Stimulated activated CD4-positive, alpha-beta T cell treated with anti-CD3 and anti-CD28 coated beads, Interleukin-12 subunit alpha, Interleukin-12 subunit beta, amount 100 ng/mL, for 24 hours (primary cell): ENCODE measurements around the gene PUM2.

Source experiments
- DNase-seq, 2 experiments: peaks; one replicate each; pipeline ENCODE4 v3.0.0-alpha.2; 2020; ENCODE audit warnings: low read depth in 2 of 2

The PUM2 gene

DNA sequence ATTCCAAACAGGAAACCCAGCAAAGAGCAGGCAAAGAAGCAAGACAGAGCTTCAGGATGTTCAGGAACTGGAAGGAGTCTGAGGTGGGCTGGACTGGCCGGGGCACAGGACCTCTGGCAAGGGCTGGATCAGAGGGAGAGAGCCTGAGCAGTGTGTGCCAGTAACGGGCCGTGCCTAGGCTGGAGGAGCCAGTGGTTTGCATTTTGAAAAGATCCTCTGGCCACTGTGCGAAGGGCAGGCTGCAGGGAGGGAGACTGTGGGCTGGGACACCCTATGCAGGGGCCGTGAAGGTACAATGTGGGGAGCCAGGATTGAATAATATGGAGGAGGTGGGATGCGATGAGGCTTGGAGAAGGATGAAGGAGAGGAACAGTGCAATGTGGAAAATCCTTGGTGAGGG, 119.5 kb downstream of the PUM2 start:
- no peak for DNase-seq

DNA sequence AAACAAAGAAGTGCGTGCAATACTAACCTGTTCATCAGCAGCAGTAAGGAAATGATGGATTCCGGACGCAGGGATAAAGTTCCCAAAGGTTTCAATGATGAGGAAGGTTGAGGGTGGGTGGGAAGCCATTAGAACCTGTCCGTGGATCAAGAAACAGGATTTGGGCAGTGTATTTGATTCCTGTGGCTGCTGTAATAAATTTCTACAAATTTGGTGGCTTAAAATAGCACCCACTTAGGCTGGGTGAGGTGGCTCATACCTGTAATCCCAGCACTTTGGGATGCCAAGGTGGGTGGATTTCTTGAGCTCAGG, 120.6 kb downstream of the PUM2 start:
- no peak for DNase-seq

DNA sequence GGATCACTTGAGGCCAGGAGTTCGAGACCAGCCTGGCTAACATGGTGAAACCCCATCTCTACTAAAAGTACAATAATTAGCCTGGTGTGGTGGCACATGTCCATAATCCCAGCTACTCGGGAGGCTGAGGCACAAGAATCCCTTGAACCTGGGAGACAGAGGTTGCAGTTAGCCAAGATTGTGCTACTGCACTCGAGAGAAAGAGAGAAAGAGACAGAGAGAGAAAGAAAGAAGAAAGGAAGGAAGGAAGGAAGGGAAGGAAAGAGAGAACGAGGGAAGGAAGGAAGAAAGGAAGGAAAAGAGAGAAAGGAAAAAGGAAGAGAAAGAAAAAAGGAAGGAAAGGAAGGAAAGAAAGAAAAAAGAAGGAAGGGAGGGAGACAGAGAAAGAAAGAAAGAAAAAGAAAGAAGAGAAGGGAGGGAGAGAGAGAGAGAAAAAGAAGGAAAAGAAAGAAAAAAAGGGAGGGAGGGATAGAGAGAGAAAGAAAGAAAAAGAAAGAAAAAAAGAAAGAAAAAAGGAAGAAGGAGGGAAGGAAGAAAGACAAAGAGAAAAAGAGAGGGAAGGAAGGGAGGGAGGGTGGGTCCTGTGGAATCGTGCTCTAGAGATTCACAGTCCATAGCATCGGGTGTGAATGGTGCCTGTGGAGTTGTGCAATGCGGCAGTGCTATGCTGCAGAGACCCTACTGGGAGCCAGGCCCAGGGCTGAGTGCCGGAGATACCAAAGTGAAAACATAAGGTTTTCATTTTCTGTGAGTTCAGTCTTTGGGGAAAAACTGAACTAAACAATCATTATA, 121.1 kb downstream of the PUM2 start:
- DNase-seq, result no peak

DNA sequence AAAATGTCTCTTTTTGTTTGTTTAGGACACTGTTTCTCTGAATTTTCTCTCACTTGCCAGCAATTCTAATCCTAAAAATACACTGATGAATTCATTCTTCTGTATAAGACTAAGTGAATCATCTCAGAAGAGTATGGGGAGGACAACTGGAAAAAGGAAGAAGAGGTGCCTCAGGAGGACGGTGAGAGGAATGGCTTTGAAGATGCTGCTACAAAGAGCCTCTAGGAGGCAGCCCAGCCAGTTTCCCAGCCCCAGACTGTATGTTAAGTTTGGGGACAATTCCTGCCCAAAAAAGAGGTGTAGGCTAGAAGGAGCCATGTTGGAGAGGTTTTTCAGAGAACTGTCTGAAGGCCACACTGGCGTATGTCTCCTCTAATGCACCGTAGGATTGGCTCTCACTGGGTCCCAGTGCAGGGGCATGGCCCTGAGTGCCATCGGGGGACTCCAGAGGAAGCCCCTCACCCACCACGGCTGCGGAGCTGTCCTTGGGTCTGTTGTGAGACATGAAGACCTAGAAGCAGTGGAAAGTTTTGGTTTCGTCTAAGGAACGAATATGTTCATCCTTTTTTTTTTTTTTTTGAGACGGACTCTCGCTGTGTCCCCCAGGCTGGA, 122.6 kb downstream of the PUM2 start:
- DNase-seq, result no peak

DNA sequence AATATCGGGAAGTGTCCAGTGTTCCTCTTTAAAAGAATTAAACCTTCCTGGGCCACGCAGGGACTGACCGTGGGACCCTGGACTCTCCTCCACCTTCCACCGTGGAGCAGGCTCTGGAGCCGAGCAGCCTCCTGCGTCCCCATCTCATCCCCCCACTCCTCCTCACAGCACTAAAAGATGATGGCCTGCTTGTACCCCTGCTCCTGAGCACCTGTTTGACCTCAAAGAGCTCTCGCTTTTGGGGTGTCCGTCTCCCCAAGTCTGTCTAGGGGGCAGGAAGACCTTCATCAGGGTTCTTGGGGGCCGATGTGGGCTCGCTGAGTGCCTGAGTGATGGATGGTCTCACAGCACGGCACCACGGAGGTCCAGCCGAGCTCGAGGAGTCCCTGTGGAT, 124.5 kb downstream of the PUM2 start:
- DNase-seq, result no peak

DNA sequence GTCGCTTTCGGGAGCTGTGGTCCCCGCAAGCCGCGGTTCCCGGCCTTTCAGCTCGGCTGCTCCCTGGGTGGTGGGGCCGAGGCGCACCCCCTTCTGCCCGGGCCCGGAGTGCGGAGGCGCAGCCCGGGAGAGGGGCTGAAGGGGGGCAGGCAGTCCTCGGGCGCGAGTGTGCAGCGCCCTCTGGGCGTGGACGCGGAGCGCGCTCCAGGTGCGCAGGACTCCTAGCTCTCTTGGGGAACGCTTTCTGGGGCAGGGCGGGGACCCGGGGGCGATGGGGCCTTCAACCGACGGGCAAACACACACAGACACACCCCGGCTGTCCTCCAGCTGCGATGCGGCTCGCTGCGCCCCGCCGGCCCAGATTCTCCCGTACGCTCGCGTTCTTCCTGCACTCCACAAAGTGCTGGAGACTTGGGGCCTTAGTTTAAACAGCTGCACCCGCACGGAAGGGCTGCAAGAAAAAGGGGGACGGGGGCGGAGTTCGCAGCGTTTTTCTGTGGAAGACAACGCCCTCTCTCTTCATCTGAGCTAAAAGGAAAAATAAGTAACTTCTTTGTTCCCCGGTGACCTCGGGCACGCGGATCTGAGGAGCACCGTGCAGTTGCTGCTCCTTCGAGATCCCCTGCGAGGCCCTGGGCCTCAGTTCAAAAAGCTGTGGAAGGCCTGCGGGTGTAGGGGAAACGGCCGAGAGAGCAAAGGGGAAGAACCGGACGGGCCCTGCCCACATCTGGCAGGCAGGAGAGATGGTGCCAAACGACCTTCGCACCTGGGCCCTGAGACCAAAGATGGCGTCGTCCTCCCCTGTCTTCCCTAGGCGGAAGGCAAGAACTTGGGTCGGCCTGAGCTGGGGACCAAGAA, 125.1 kb downstream of the PUM2 start:
- peak in 1 of 2 experiments; percentile 36 for DNase-seq

DNA sequence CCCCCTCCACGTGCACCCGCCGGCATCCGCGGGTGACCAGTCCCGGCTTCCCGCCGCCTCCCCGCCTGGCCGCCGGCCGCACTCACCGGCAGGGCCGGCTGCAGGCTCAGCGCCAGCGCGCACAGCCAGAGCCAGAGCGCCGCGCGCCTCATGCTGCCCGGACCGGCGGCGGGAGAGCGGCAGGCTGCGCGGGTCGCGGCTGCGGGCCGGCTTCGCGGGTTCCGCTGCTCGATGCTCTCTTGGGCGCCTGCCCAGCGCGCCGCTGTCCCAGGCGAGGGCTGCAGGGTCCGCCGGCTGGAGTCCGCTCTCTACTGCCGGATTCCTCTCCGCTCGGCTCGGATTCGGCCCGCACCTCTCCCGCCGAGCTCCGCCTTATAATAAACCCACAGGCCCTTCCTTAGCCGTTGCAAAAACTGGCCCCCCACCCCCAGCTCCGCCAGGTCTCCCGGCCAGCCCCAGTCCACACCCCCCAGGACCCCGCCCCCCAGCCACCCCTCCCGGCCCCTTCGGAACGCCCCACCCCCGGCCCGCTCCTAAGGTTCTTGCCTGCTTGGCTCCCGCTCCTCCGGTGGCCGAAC, 125.8 kb downstream of the PUM2 start, which contains the start of gene SDC1:
Gene SDC1, minus strand, starts transcription at position 415 of the 578 bp plus-strand sequence. Its CDS starts 263 bp downstream, at position 152.
- no peak for DNase-seq

DNA sequence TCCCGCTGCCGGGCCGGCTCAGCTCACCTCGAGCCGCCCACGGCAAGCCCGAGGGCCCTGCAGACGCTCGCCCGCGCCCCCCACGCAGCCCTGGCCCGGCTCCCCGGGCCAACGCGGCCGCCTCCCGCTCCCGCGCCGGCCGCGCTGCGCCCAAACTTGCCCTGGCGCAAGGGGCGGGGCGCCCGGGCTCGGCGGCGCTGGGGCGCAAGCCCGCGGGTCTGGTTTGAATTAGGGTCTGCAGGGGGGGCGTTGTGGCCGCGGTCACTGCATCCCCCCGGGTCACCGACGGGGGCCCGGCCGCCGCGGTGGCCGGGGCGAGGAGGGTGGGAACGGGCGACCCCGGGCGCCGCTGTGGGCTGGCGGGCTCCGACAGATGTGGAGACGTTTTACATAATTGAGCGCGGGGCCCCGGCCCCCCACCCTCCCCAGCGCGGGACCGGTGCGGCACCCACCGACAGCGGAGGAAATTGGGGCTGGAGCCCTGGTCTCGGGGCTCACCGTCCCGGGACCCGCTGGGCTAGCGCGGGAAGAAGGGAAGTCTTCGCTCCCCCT, 126.4 kb downstream of the PUM2 start:
- no peak for DNase-seq

DNA sequence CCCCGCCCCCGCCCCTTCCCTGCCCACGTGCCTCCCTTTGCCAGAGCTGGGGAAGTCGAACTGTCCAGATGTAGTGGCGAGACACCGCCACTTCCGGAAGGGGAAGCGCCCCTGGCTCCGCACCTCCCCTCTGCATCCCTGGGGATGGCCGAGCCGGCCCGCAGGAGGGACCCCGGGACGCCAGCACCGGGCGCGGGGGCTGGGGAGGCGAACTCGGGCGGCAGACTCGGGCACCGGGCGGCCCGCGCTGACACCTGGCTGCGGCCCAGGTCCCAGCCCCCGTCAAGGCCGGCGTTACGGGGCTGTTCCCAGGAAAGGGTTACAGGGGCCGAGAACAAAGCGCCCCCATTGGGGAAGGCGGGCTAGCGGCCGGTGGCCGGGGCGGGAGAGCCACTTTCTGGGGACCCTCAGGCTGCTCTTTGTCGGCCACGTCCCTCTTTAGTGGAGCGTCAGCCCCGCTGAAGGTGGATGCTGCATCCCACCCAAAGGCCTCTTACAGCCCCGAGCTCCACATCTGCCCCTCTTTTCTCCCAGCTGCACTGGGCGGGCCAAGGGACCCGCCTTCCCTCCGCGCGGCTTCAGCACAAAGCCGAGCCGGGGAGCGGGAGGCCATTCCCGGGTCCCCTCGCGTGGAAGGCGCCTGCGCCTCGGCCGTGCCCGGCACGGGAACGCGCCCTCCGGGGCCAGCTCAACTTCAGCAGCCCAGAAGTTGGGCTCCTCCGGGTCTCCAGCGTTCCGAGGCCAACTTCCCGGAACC, 127.1 kb downstream of the PUM2 start:
- DNase-seq, result no peak

DNA sequence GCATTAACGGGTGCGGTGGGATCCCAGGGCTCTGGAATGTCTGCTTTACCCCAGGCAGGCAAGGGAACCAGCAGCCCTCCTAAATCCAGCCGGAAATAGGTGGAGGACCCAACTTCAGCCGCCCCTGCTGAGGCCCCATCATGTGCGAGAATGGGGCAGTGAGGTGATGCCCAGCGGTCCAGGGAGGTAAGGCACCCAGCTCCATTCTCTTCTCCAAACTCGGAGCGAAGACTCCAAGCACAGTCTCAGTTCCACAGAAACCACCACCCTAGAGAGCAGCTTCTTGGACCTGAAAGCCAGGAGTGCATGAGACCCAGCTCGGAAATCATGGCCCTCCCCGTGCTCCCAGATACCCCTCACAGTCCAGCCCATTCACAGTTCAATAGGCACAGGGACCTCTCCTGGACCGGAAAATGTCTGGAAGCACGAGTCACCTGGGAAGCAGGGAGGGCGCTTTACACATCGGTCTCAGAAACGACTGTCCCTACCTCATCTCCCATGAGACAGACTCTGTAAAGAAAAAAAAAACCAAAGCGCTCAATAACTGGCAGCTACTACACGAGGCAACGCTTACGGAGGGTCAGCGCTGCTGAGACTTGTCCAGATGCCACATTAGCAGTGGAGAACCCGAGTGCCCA, 127.8 kb downstream of the PUM2 start:
- no peak for DNase-seq

DNA sequence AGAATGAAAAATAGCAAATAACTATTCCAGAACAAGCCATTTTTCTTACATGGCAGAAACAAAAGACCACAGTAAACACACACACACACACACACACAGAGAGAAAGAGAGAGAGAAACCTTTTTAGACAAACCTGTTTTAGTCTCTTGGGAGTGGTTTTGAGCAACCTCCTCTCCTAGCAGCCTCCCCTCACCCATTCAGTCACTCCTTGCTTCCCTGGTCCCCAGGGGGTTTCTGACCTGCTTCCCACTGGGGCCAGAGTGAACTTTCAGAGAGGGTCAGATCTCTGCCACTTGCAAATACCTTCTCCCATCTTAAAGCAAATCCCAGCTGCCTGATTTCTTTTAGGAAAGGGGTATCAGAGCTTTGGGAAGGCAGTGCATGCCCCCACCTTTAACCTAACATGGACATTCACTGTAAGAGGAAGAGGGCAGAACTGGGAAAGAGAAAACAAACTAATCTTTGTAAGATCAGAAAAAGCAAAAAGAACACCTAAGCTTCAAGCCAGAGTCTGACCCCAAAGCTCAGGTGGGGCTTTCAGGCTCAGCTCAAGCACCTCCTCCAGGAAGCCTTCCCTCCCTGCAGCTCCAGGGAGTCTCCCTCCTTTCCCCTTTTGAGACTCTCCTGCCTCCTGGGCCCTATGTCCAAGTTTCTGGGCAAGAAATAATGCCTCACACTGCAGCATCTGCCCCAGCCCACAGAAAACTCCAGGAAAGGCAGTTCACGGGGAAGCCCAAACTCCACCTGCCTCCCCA, 128.5 kb downstream of the PUM2 start:
- DNase-seq, result no peak

DNA sequence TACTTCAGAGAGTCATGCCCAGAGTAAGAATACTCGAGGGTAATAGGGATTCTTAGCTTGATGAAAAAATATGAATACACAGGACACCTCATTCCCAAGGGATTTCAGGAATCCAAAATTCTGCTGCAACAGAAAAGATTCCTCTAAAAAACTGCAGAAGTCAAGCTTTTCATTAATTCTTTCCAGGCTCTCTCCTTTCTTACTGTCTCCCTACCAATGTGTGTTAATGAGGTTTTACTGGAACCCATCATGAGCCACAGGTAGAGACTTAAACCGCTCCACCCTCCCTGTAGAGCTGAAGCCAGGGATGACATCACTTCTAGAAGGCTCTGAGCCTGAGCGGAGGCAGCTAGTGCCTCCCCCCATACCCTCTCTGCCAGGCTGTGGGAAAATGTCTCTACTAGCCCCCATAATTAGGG, 129.1 kb downstream of the PUM2 start:
- DNase-seq, result no peak

DNA sequence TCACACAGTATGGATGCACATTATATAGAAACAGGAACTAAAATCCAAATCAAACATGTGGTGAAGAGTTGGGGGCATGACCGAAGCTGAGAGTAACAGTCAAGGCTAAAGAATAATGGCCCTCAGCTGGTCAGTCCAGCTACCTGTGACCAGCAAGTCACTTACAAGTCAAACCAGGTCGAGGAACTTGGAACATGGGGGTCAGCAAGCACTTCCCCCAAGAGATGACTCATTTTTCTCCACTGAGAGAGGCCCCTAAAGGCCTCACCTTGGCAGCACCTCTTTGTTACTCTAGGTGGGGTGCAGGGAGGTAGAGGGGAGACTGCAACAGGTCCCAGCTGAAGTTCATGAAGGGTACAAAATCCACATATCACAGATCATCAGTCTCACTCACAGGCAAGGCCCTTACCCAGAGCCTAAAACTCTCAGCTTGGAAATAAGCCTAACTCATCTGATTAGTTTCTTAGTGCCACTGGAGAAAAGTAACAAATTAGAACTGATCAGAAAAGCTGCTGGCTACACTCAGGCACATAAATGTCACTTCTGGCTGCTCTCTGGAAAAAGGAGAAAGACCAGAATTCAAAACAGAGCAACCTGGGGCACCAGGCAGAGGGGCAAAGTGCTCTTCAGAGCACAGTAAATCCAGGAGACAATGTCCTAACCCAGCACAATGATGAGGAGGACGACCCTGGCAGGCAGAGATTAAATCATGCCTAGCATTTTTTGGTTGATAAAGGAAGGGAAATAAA, 129.7 kb downstream of the PUM2 start:
- no peak for DNase-seq

DNA sequence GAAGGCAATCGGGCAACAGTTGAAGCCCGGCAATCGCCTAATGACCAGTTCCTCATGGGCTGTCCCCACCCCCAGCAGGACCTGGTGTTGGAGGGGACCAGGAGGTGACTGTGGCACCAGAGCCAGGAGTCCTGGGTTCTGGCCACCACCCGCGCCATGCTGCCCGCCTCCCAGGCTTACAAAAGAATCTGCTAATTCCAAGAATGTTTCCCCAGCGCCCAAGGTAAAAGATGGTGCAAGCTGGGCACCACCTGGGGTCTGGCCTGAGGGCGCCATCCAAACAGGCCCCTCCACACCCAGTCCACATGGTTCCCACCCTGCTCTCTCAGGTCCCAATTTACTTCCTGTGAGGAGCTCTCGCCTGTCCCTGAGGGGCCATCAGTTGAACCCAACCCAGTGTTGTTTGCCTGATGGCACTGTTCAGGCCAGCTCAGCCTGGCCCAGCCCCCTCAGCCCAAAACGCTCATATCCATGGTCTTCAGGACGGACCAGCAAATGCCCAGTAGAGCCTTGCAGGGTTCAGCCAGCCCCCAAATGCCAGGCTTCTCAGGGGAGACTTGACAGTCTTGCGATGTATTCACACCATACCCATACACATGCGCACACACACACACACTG, 130.8 kb downstream of the PUM2 start:
- no peak for DNase-seq

DNA sequence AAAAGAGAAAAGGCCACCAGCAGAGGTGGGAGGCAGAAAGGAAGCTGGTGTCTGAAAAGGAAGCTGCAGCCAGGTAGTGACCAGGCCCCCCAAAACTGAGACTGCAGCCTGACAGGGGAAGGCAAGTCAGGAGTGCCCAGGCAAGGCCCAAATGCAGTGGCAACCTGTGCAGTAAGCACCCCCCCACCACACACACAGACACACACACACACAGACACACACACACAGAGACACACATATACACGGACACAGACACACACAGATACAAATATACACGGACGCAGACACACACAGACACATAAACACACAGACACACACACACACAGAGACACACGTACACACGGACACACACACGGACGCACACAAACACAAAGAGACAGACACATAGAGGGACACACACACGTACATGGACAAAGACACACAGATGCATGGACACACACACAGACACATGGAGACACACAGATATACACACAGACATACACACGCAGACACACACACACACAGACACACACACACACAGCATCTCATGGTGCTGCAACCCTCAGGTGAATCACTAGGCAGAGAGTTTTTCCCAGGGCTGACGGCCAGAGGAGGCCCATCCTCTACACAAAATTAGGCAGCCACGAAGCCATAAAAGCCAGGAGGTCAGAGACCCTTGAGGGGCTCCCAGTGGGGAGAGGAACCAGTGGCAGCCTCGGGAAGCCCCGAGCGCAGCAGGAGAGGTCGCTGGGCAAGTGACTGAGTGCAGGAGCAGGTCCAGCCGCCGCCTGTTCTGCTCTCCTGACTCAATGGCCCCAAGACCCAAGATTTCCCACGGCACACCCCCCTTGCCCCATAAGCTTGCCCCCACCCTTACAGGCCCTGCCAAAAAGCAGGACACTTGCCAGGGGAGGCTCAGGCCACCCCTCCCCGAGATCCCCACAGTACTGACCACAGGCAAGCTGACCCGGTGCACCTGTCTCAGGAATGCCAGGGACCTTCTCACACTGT, 132.0 kb downstream of the PUM2 start:
- DNase-seq, result no peak

DNA sequence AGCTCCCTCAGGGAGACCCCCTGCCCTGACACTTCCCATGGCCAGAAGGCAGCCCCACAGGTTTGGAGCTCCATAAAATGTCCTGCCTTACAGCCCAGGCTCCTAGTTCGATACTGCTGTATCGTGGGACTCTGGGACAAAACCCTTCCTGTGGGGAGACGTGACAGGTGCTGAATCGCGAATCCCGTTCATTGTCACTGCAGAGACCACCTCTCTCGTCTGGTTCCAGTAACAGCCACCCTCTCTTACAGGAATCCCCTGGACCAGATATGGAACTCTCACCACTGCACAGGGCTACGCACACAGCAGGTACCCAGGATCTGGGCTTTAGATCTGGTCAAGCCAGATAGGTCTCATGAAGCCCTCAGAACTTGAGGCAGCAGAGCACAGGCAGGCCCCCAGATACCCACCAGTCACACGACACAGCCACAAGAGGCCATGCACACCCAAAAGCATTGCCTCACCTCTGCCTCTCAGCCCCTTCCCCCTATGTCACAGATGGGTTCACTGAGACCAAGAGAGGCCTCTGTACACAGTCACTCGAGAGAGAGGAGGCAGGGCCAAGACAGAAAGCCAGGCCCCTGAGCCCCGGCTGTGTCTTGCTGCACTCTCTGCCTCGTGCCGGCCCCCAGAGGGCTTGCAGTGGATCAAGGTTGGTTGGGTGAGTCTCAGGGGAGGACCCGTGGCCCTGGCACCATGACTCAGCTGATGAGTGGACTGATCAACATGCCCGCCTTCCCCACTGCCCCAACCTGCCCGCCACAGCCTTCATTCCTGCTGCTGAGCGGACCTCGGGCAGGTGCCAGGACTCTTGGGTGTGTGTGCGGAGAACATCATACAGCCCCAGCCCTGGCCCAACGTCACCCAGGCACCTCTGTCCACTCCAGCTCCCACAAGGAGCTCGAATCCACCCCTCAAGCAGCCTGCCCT, 133.3 kb downstream of the PUM2 start:
- no peak for DNase-seq
